ENCODE results near the gene SULT2A1.

The SULT2A1 gene

GRCh38 chr19:47878906-47879305 lies 7.2 kb downstream of the SULT2A1 start:
- no peaks in the 10 kb centered on the region for H3K9me2 ChIP-seq (replicated peaks; ENCODE audit: low read depth, low read length)
- no peaks in the 10 kb centered on the region for H3K27me3 ChIP-seq (ENCODE audit: insufficient read depth, low read length, poor library complexity, severe bottlenecking)
- H3K9ac ChIP-seq (ENCODE audit: low read depth, low read length, poor library complexity, severe bottlenecking) = no peak overlapping the region
- no peaks in the 10 kb centered on the region for H4K20me1 ChIP-seq (ENCODE audit: insufficient read depth, low read length, poor library complexity, severe bottlenecking)
- TF ChIP-seq EZH2phosphoT487 (IDR thresholded peaks at IDR 0.05; ENCODE audit: borderline replicate concordance) = no peak
- no peak for TF ChIP-seq CTCF (conservative IDR thresholded peaks at IDR 0.05; ENCODE audit: low read length)
- H3F3A ChIP-seq (ENCODE audit: low read depth) = no peaks in the 10 kb centered on the region
- no peaks in the 10 kb centered on the region for H3K79me2 ChIP-seq (ENCODE audit: insufficient read depth, low read length)
- H2AFZ ChIP-seq (ENCODE audit: low read length) = no peak overlapping the region
- H3K4me1 ChIP-seq (ENCODE audit: insufficient read depth, low read length, poor library complexity, severe bottlenecking) = no peaks in the 10 kb centered on the region
- H3K9me3 ChIP-seq (ENCODE audit: insufficient read depth, low read depth, low read length) = no peaks in the 10 kb centered on the region
- H3K4me2 ChIP-seq (ENCODE audit: low read depth, low read length, poor library complexity, severe bottlenecking) = no peak overlapping the region
- H3K4me3 ChIP-seq (ENCODE audit: low read length, poor library complexity, severe bottlenecking) = no peak overlapping the region
- no peaks in the 10 kb centered on the region for H3K36me3 ChIP-seq (ENCODE audit: insufficient read depth, low read length)

- no peaks in the 10 kb centered on the region for H3K9me3 ChIP-seq (ENCODE audit: insufficient read depth, low read depth, low read length)
- no peaks in the 10 kb centered on the region for H3K36me3 ChIP-seq (ENCODE audit: insufficient read depth, low read length)
- no peaks in the 10 kb centered on the region for H3K9me2 ChIP-seq (replicated peaks; ENCODE audit: low read depth, low read length)
- H3K9ac ChIP-seq (ENCODE audit: low read depth, low read length, poor library complexity, severe bottlenecking) = no peak overlapping the region
- H3F3A ChIP-seq (ENCODE audit: low read depth) = no peaks in the 10 kb centered on the region
- H3K4me3 ChIP-seq (ENCODE audit: low read length, poor library complexity, severe bottlenecking) = no peak overlapping the region
- no peaks in the 10 kb centered on the region for H4K20me1 ChIP-seq (ENCODE audit: insufficient read depth, low read length, poor library complexity, severe bottlenecking)
- TF ChIP-seq EZH2phosphoT487 (IDR thresholded peaks at IDR 0.05; ENCODE audit: borderline replicate concordance) (no peak), CTCF (conservative IDR thresholded peaks at IDR 0.05; ENCODE audit: low read length) (no peak)
- H3K4me1 ChIP-seq (ENCODE audit: insufficient read depth, low read length, poor library complexity, severe bottlenecking) = no peaks in the 10 kb centered on the region
- no peaks in the 10 kb centered on the region for H3K27me3 ChIP-seq (ENCODE audit: insufficient read depth, low read length, poor library complexity, severe bottlenecking)
- no peak overlapping the region for H3K4me2 ChIP-seq (ENCODE audit: low read depth, low read length, poor library complexity, severe bottlenecking)
- H2AFZ ChIP-seq (ENCODE audit: low read length) = no peak overlapping the region
- no peaks in the 10 kb centered on the region for H3K79me2 ChIP-seq (ENCODE audit: insufficient read depth, low read length)
Measured at GRCh38 chr19:47865166-47865565, 20.9 kb downstream of the SULT2A1 start.

GRCh38 chr19:47863514-47863936 lies 22.6 kb downstream of the SULT2A1 start:
- Histone ChIP-seq H2AFZ (ENCODE audit: low read length) (peak overlapping the region; percentile 75), H3K4me1 (ENCODE audit: insufficient read depth, low read length, poor library complexity, severe bottlenecking) (no peaks in the 10 kb centered on the region), H3K4me2 (ENCODE audit: low read depth, low read length, poor library complexity, severe bottlenecking) (no peak overlapping the region), H3K36me3 (ENCODE audit: insufficient read depth, low read length) (no peaks in the 10 kb centered on the region), H3K79me2 (ENCODE audit: insufficient read depth, low read length) (no peaks in the 10 kb centered on the region), H3K9me3 (ENCODE audit: insufficient read depth, low read depth, low read length) (no peaks in the 10 kb centered on the region), H4K20me1 (ENCODE audit: insufficient read depth, low read length, poor library complexity, severe bottlenecking) (no peaks in the 10 kb centered on the region), H3K9ac (ENCODE audit: low read depth, low read length, poor library complexity, severe bottlenecking) (no peak overlapping the region), H3F3A (ENCODE audit: low read depth) (no peaks in the 10 kb centered on the region), H3K4me3 (ENCODE audit: low read length, poor library complexity, severe bottlenecking) (no peak overlapping the region), H3K27me3 (ENCODE audit: insufficient read depth, low read length, poor library complexity, severe bottlenecking) (no peaks in the 10 kb centered on the region), H3K9me2 (replicated peaks; ENCODE audit: low read depth, low read length) (no peaks in the 10 kb centered on the region)
- TF ChIP-seq EZH2phosphoT487 (IDR thresholded peaks at IDR 0.05; ENCODE audit: borderline replicate concordance) (no peak), CTCF (conservative IDR thresholded peaks at IDR 0.05; ENCODE audit: low read length) (peak; percentile 97)
